Measurements from ENCODE around the gene CSRP3.

Gene CSRP3

DNA sequence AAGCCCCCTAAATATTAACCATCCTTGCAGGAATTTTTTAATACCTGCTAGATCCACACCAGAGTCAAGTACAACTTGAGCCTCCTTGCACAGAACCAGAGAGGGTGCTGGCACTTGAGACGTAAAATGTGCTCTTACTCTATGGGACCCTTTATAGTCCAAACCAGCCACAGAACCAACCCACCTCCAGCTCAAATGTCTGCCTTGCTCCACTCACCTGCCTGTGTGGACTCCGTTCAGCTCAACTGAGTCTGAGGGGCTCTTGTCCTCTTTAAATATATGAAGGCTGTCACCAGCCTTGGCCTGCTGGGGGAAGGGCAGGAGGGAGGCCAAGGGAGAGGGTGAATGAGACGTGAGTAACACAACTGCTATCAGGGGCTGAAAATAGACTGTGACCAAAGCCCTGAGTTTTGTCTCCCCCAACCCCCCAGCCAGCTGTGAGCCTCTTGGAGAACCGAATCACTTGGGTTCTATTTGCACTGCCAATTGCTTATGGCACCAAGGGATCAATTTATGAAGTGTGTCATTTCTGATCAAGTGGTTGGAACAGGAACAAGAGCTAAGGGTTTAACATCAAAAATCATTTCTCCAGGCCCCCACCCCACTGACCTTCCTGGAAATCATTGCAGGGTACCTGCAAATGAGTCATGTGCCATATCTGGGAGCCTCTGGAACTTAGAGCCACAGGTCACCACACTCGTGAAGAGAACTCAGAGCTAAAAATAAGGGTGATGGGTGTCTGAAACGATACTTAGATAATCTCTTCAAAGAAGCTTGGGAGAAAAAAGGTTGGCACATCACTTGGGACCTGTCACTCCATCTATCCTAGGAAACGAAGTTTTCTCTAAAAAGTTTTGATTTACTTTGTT is at the start of gene CSRP3:
Gene CSRP3, minus strand, starts transcription at position 247 of the 869 bp plus-strand sequence. CDS start 9,535 bp downstream, outside the sequence.
- no peak for DNase-seq (ENCODE audit: low read depth in 3 of 3, low spot score in 1 of 3)

DNA sequence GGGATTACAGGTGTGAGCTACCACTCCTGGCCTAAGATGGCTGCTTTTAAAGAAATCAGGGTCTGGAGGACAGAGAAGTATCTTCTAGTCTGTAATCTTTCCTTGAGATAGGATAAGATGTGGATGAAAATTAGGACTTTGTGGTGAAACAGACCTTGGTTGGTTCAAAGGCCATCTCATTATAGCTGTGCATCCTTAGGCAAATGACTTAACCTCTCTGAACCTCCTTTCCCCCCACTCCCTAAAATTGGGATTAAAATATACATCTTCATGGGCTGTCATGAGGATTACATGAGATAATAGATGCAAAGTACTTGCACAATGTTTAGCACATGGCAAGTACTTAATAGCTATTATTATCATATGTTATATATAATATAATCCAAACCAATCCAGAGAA is 49.8 kb upstream of the CSRP3 start:
- no peak for DNase-seq (ENCODE audit: low read depth in 3 of 3, low spot score in 1 of 3)

GRCh38 chr11:19246816-19247215 is 45.0 kb upstream of the CSRP3 start:
- no peak for DNase-seq (ENCODE audit: low read depth in 3 of 3, low spot score in 1 of 3)

DNA sequence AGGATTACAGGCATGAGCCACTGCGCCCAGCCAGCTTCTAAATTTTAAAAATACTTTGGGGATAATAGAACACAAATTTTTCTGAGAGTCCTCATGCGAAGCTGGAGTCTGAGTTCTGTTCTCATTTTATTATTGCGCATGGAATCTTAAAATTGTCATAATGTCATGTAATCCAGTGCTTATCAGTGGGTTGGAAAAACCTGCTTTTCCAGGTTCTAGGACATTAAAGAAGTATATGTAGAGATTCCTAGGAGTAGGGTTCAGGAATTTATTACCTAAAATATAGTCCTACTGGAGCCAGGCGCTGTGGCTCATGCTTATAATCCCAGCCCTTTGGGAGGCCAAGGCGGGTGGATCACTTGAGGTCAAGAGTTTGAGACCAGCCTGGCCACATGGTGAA is 43.6 kb upstream of the CSRP3 start:
- DNase-seq (ENCODE audit: low read depth in 3 of 3, low spot score in 1 of 3): no peak

GRCh38 chr11:19244621-19245020 is 42.8 kb upstream of the CSRP3 start:
- DNase-seq (ENCODE audit: low read depth in 3 of 3, low spot score in 1 of 3): no peak

DNA sequence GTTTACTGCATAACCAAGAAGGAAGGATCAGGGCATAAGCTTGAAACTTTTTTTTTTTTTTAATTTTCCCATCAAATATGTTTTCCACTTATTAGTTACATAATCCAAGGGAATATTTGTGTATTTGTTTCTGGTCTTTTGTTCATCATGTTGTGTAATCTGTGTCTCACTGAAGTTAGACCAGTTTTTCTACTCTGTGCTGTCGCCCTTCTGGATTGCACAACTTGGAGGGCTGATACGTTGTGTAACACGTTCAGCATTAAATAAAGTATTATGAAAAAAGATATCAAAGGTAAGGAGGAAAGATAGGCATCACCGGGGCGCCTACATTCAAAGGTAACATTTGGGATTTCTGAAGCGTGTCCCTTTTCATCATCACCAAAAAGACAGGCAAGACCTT is 42.3 kb upstream of the CSRP3 start:
- no peak for DNase-seq (ENCODE audit: low read depth in 3 of 3, low spot score in 1 of 3)

GRCh38 chr11:19243613-19244012 is 41.8 kb upstream of the CSRP3 start:
- DNase-seq (ENCODE audit: low read depth in 3 of 3, low spot score in 1 of 3): no peak

GRCh38 chr11:19243143-19243542 is 41.4 kb upstream of the CSRP3 start:
- no peak for DNase-seq (ENCODE audit: low read depth in 3 of 3, low spot score in 1 of 3)

- DNase-seq (ENCODE audit: low read depth in 3 of 3, low spot score in 1 of 3): no peak
Measured at GRCh38 chr11:19242179-19242932, 40.6 kb upstream of the CSRP3 start.

GRCh38 chr11:19241260-19242178 is 39.7 kb upstream of the CSRP3 start:
- DNase-seq (ENCODE audit: low read depth in 3 of 3, low spot score in 1 of 3): peak in 1 of 3 donors; percentile 2

GRCh38 chr11:19240420-19241259 is 38.9 kb upstream of the CSRP3 start, which contains the start of gene E2F8:
Gene E2F8 (minus strand): TSS chr11:19240945. CDS start chr11:19240121, 824 bp downstream.
- peak; percentile 44 to 68 (median 47) for DNase-seq (ENCODE audit: low read depth in 3 of 3, low spot score in 1 of 3)

GRCh38 chr11:19239039-19239438 is 37.3 kb upstream of the CSRP3 start:
- no peak for DNase-seq (ENCODE audit: low read depth in 3 of 3, low spot score in 1 of 3)

GRCh38 chr11:19237813-19238212 is 36.0 kb upstream of the CSRP3 start:
- no peak for DNase-seq (ENCODE audit: low read depth in 3 of 3, low spot score in 1 of 3)

DNA sequence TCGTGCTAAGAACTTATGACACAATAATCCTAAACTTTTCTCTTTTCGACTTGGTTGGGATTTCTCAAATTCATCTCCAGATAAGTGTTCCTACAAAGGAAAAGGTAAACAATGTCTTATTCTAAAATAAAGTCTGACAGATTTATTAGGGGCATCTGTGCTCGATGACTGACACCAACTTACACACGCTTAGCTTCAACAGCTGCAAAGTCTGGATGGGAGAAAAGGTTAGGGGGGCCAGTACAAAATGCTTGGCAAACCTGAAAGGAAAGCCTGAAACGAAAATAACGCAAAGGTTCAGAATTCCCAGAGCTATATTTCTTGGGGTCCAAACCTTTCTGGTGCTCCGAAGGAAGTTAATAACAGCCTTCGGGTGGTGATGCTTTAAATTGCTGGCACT is 35.6 kb upstream of the CSRP3 start:
- no peak for DNase-seq (ENCODE audit: low read depth in 3 of 3, low spot score in 1 of 3)

GRCh38 chr11:19234231-19234817 is 32.5 kb upstream of the CSRP3 start:
- no peak for DNase-seq (ENCODE audit: low read depth in 3 of 3, low spot score in 1 of 3)

DNA sequence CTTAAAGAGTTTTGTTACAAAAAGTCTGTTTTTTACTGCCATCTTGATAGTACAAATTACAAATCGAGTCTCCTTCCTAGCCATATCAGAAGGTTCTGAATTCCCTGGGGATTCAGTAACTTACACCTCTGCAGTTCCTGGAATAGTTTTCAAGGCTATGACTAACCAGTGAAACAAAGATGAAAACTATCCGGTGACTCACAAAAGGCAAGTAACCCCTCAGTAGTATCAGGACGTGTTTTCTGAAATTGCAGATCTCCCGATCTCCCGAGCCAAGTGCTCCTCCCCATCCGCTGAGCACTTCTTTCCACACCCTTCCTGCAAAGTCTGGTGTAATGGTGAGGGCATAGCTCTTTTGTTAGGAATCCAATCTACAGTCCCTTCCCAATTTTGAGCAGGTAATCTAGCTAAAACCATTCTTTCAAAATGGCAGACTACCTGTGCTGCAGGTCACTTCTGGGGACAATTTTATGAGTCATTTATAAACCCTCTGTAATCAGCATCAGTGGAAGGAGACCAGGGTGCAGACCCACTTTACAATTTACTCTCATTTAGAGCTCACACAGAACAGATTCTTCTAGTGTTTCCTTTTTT is 31.2 kb upstream of the CSRP3 start:
- no peak for DNase-seq (ENCODE audit: low read depth in 3 of 3, low spot score in 1 of 3)

DNA sequence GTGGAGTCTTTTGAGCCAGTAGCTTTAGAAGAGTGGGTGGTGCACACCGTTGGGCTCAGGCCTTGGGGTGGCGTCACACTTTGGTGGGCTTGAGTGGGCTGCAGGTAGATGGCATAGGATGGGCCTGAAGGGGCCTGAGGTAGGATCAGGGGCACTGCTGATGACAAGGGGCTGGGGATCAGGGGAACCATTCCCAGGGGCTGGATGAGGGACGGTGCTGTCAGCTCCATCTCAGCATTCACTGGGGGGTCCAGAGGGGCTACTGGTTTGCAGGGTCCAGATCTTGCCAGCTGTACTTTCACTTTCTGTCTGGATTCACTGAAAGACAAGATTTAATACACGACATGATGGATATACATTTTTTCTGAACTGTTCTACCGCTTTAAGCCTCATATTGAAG is 27.9 kb upstream of the CSRP3 start:
- no peak for DNase-seq (ENCODE audit: low read depth in 3 of 3, low spot score in 1 of 3)

- DNase-seq (ENCODE audit: low read depth in 3 of 3, low spot score in 1 of 3): no peak
Measured at GRCh38 chr11:19228968-19229367, 27.2 kb upstream of the CSRP3 start.

GRCh38 chr11:19226378-19227195 is 24.8 kb upstream of the CSRP3 start:
- no peak for DNase-seq (ENCODE audit: low read depth in 3 of 3, low spot score in 1 of 3)
